ENCODE data around the gene RPS27A. TPM values are rescaled to one million over a fixed set of nuclear protein-coding genes. Genes with fewer than 3 reads are reported as not detected.
"Not testable (repeated sequence)": the region's sequence is repeated elsewhere in the genome, so short reads cannot be mapped to it uniquely, and the experiment has no call there.

RPS27A gene
- total RNA-seq, result 1,000 to 10,000 TPM; 1,450 to 1,497 (median 1,473) TPM

GRCh38 chr2:55232084-55232862 is at the start of gene RPS27A, which contains the start of gene CLHC1:
Gene RPS27A (plus strand): TSS chr2:55232688. CDS start chr2:55232825, 137 bp downstream.
Gene CLHC1 (minus strand): TSS chr2:55232293. CDS start chr2:55222411, 9,882 bp downstream.
- H3K36me3 Mint-ChIP-seq (ENCODE audit: insufficient read depth), result peaks cover 35% of the 10 kb centered on the region
- H3K4me1 Mint-ChIP-seq (ENCODE audit: low read depth), result peaks cover 60% of the 10 kb centered on the region
- no peaks in the 10 kb centered on the region for H3K9me3 Mint-ChIP-seq
- H3K27me3 Mint-ChIP-seq (ENCODE audit: low read depth), result no peaks in the 10 kb centered on the region
- ATAC-seq (peak; percentile 86 to 87), DNase-seq (peak; percentile 91)
- peak within 1 kb of the TSS; percentile 98 for H3K4me3 Mint-ChIP-seq

- H3K27me3 Mint-ChIP-seq (ENCODE audit: low read depth); ATAC-seq; H3K4me1 Mint-ChIP-seq (ENCODE audit: low read depth); H3K36me3 Mint-ChIP-seq (ENCODE audit: insufficient read depth); DNase-seq; H3K4me3 Mint-ChIP-seq: not testable (repeated sequence)
- peaks cover 11% of the 10 kb centered on the region for H3K9me3 Mint-ChIP-seq
Measured at GRCh38 chr2:55186837-55187236, 45.7 kb upstream of the RPS27A start.

DNA sequence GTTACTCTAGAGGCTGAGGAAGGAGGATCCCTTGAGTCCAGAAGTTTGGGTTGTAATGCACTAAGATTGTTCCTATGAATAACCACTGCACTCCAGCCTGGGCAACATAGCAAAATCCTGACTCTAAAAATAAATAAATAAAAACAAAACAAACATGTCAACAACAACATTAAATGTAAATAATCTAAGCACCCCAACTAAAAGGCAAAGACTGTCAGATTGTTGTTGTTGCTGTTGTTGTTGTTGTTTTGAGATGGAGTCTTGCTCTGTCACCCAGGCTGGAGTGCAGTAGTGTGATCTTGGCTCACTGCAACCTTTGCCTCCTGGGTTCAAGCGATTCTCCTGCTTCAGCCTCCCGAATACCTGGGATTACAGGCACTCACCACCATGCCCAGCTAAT is 40.6 kb upstream of the RPS27A start:
- Mint-ChIP-seq H3K36me3 (ENCODE audit: insufficient read depth) (peaks cover 17% of the 10 kb centered on the region), H3K9me3 (peaks cover 11% of the 10 kb centered on the region)
- DNase-seq; H3K27me3 Mint-ChIP-seq (ENCODE audit: low read depth); H3K4me1 Mint-ChIP-seq (ENCODE audit: low read depth); H3K4me3 Mint-ChIP-seq; ATAC-seq: not testable (repeated sequence)

GRCh38 chr2:55196526-55196925 is 36.0 kb upstream of the RPS27A start:
- Mint-ChIP-seq H3K27me3 (ENCODE audit: low read depth) (no peaks in the 10 kb centered on the region), H3K9me3 (peaks cover 22% of the 10 kb centered on the region), H3K4me1 (ENCODE audit: low read depth) (no peaks in the 10 kb centered on the region), H3K36me3 (ENCODE audit: insufficient read depth) (peaks cover 33% of the 10 kb centered on the region), H3K4me3 (no peak overlapping the region)
- no peak for DNase-seq
- ATAC-seq, result no peak

GRCh38 chr2:55200416-55200815 is 32.1 kb upstream of the RPS27A start:
- Mint-ChIP-seq H3K4me1 (ENCODE audit: low read depth) (no peaks in the 10 kb centered on the region), H3K27me3 (ENCODE audit: low read depth) (no peaks in the 10 kb centered on the region), H3K36me3 (ENCODE audit: insufficient read depth) (peaks cover 38% of the 10 kb centered on the region), H3K9me3 (peaks cover 29% of the 10 kb centered on the region), H3K4me3 (no peak overlapping the region)
- DNase-seq (no peak), ATAC-seq (no peak)

DNA sequence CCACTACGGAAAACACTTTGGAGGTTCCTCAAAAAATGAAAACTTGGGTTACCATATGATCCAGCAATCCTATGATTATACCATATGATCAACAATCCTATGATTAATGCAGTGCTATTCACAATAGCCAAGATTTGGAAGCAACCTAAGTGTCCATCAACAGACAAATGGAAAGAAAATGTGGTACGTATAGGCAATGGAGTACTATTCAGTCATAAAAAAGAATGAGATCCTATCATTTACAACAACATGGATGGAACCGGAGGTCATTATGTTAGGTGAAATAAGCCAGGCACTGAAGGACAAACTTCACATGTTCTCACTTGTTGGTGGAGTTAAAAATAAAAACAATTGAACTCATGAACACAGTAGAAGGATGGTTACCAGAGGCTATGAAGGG is 28.0 kb upstream of the RPS27A start:
- Mint-ChIP-seq H3K36me3 (ENCODE audit: insufficient read depth) (peaks cover 25% of the 10 kb centered on the region), H3K27me3 (ENCODE audit: low read depth) (no peaks in the 10 kb centered on the region), H3K4me1 (ENCODE audit: low read depth) (no peaks in the 10 kb centered on the region), H3K9me3 (peaks cover 27% of the 10 kb centered on the region), H3K4me3 (no peak overlapping the region)
- no peak for ATAC-seq
- no peak for DNase-seq

GRCh38 chr2:55204950-55205349 is 27.5 kb upstream of the RPS27A start:
- H3K9me3 Mint-ChIP-seq, result peaks cover 24% of the 10 kb centered on the region
- H3K4me1 Mint-ChIP-seq (ENCODE audit: low read depth), result no peaks in the 10 kb centered on the region
- no peak for ATAC-seq
- no peak overlapping the region for H3K4me3 Mint-ChIP-seq
- DNase-seq, result no peak
- no peaks in the 10 kb centered on the region for H3K27me3 Mint-ChIP-seq (ENCODE audit: low read depth)
- peaks cover 23% of the 10 kb centered on the region for H3K36me3 Mint-ChIP-seq (ENCODE audit: insufficient read depth)

- DNase-seq, result no peak
- no peaks in the 10 kb centered on the region for H3K36me3 Mint-ChIP-seq (ENCODE audit: insufficient read depth)
- no peaks in the 10 kb centered on the region for H3K27me3 Mint-ChIP-seq (ENCODE audit: low read depth)
- no peak for ATAC-seq
- H3K9me3 Mint-ChIP-seq, result no peaks in the 10 kb centered on the region
- no peaks in the 10 kb centered on the region for H3K4me1 Mint-ChIP-seq (ENCODE audit: low read depth)
- no peak overlapping the region for H3K4me3 Mint-ChIP-seq
Measured at GRCh38 chr2:55213822-55214221, 18.7 kb upstream of the RPS27A start.

DNA sequence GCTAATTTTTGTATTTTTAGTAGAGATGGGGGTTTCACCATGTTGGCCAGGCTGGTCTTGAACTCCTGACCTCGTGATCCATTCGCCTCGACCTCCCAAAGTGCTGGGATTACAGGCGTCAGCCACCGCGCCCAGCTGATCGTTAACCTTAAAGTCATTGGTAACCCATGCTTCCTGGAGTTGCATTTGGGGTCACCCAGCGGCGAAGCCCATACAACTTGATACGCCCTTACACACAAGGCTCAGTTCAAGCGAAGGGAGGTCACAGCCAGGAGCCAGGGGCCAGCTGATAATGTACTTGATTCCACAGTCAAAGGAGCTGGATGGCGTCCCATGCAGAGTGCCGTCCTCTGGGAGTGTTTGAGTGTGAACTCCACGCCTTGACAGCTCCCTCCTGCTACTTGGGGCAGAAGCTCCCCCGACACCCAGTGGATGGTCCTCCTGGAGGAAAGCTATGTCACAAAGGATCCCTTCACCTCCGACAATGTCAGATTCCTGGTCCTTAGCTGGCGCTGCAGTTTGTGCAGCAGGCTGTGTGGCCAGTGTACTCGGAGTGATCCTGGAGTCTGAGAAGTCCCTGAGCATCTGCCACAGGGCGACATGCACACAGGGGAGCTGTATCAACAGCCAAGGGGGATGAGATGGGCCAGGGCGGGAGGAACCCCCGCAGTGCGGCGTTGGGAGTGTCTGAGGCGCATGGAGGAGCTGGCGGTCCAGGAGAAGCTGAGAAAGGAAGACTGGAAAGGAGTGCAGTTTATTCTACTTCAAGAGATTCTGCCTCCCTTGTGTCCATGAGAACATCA is 8.3 kb upstream of the RPS27A start:
- Mint-ChIP-seq H3K4me1 (ENCODE audit: low read depth) (peaks cover 43% of the 10 kb centered on the region), H3K36me3 (ENCODE audit: insufficient read depth) (peaks cover 4% of the 10 kb centered on the region), H3K9me3 (no peaks in the 10 kb centered on the region), H3K4me3 (peak overlapping the region; percentile 76), H3K27me3 (ENCODE audit: low read depth) (no peaks in the 10 kb centered on the region)
- ATAC-seq (no peak), DNase-seq (no peak)

- Mint-ChIP-seq H3K27me3 (ENCODE audit: low read depth) (no peaks in the 10 kb centered on the region), H3K36me3 (ENCODE audit: insufficient read depth) (peaks cover 6% of the 10 kb centered on the region), H3K4me3 (no peak overlapping the region), H3K4me1 (ENCODE audit: low read depth) (peaks cover 47% of the 10 kb centered on the region), H3K9me3 (no peaks in the 10 kb centered on the region)
- ATAC-seq (no peak), DNase-seq (no peak)
Measured at GRCh38 chr2:55224761-55225261, 7.7 kb upstream of the RPS27A start.

- H3K9me3 Mint-ChIP-seq, result no peaks in the 10 kb centered on the region
- peaks cover 9% of the 10 kb centered on the region for H3K36me3 Mint-ChIP-seq (ENCODE audit: insufficient read depth)
- no peak overlapping the region for H3K4me3 Mint-ChIP-seq
- ATAC-seq (no peak), DNase-seq (no peak)
- no peaks in the 10 kb centered on the region for H3K27me3 Mint-ChIP-seq (ENCODE audit: low read depth)
- H3K4me1 Mint-ChIP-seq (ENCODE audit: low read depth), result peaks cover 48% of the 10 kb centered on the region
Measured at GRCh38 chr2:55225481-55226020, 6.9 kb upstream of the RPS27A start.

DNA sequence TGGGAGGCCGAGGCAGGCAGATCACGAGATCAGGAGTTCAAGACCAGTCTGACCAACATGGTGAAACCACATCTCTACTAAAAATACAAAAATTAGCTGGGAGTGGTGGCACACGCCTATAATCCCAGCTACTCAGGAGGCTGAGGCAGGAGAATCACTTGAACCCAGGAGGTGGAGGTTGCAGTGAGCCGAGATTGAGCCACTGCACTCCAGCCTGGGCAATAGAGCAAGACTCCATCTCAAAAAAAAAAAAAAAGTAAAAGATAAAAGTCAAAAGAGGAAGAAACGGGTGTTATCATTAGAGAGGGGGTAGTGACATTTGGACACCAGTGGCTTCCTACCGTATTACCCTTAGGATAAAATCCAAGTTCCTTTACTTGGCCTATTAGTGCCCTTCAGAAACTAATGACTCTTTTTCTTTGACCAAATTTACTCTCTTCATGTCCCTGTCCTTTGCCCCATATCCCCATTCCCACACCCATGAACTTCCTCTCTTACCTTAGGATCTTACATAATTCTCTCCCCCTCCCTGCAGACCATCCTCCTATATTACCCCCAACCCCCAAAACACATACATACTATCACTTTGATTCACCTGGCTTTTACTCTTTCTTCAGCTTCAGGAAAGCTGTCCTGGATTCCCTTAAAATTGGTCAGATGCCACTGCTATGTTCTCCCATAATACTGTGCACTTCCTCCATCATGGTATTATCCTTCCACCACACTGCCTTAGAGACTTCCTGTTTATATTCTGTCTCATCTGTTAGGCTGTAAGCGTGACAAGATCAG is 4.9 kb upstream of the RPS27A start:
- peaks cover 42% of the 10 kb centered on the region for H3K4me1 Mint-ChIP-seq (ENCODE audit: low read depth)
- peak overlapping the region; percentile 14 for H3K4me3 Mint-ChIP-seq
- H3K9me3 Mint-ChIP-seq; DNase-seq; ATAC-seq; H3K36me3 Mint-ChIP-seq (ENCODE audit: insufficient read depth); H3K27me3 Mint-ChIP-seq (ENCODE audit: low read depth): not testable (repeated sequence)

DNA sequence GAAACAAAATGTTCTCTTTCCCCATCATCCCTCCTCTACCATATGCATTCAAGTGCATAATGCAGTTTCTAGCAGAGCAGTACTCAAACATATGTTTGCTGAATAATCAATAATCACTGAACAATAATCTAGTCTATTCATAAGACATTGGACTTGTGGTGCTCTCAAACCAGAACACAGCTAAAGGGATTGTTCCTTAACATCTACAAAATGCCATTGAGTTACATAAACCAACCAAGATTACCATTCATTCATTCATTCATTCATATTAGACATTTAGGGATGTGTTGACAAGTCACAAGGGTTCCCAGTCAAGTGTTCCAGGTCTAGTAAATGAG is 4.3 kb upstream of the RPS27A start:
- H3K36me3 Mint-ChIP-seq (ENCODE audit: insufficient read depth), result peaks cover 12% of the 10 kb centered on the region

GRCh38 chr2:55229221-55229620 is 3.3 kb upstream of the RPS27A start:
- H3K36me3 Mint-ChIP-seq (ENCODE audit: insufficient read depth), result peaks cover 20% of the 10 kb centered on the region
- DNase-seq, result no peak
- ATAC-seq, result no peak
- no peaks in the 10 kb centered on the region for H3K9me3 Mint-ChIP-seq
- H3K4me3 Mint-ChIP-seq, result no peak overlapping the region
- H3K27me3 Mint-ChIP-seq (ENCODE audit: low read depth), result no peaks in the 10 kb centered on the region
- H3K4me1 Mint-ChIP-seq (ENCODE audit: low read depth), result peaks cover 47% of the 10 kb centered on the region

More for the DNA sequence above, 4.3 kb upstream of the RPS27A start:
- DNase-seq (no peak), ATAC-seq (no peak)
- Mint-ChIP-seq H3K4me1 (ENCODE audit: low read depth) (peaks cover 39% of the 10 kb centered on the region), H3K27me3 (ENCODE audit: low read depth) (no peaks in the 10 kb centered on the region), H3K9me3 (no peaks in the 10 kb centered on the region), H3K4me3 (peak overlapping the region; percentile 14)

Data from activated T-cell treated with anti-CD3 and anti-CD28 coated beads, Interleukin-2, amount 50 U/mL, for 4 hours (primary cell).